Activated T-cell treated with anti-CD3 and anti-CD28 coated beads, Interleukin-2, amount 50 U/mL, for 4 hours (primary cell): Measurements from ENCODE around the gene SUFU. TPM values are rescaled to one million over a fixed set of nuclear protein-coding genes. Genes with fewer than 3 reads are reported as not detected.

ENCODE experiments used
- ATAC-seq, 2 donors: fragments of 200-7000 bp; cut with Tn5 transposase; one replicate each; pipeline ENCODE4 v1.10.0; 2021
- DNase-seq: peaks from one replicate; pipeline ENCODE4 v3.0.0-alpha.2; 2020
- H3K27me3 Mint-ChIP-seq: one replicate; pipeline ENCODE4 v1.8.0; 2021; ENCODE audit warnings: low read depth, mixed read lengths
- H3K36me3 Mint-ChIP-seq: one replicate; pipeline ENCODE4 v1.8.0; 2022; ENCODE audit warnings: mixed read lengths; ENCODE audit not compliant: insufficient read depth
- H3K4me1 Mint-ChIP-seq: one replicate; pipeline ENCODE4 v1.8.0; 2021; ENCODE audit warnings: low read depth, mixed read lengths
- H3K4me3 Mint-ChIP-seq: one replicate; pipeline ENCODE4 v1.8.0; 2021; ENCODE audit warnings: mild to moderate bottlenecking, moderate library complexity, mixed read lengths
- H3K9me3 Mint-ChIP-seq: one replicate; pipeline ENCODE4 v1.8.0; 2021; ENCODE audit warnings: mixed read lengths
- total RNA-seq, 3 donors: library from RNA; stranded (reverse); gene quantifications; one replicate each; pipeline ENCODE4 v1.2.1, GENCODE V29; 2021

SUFU gene
- total RNA-seq, 3 donors from 2014 or later: 8.7 to 8.8 (median 8.8) TPM

- peak overlapping the region; percentile 37 for H3K4me3 Mint-ChIP-seq
- H3K36me3 Mint-ChIP-seq: peaks cover 6% of the 10 kb centered on the region
These were observed 146.3 kb downstream of the SUFU start for GRCh38 chr10:102649797-102650654.

GRCh38 chr10:102650655-102651454 is 147.1 kb downstream of the SUFU start:
- H3K36me3 Mint-ChIP-seq: peaks cover 10% of the 10 kb centered on the region
- H3K4me1 Mint-ChIP-seq: peaks cover 75% of the 10 kb centered on the region
- peak overlapping the region; percentile 24 for H3K4me3 Mint-ChIP-seq
- H3K27me3 Mint-ChIP-seq: no peaks in the 10 kb centered on the region
- no peaks in the 10 kb centered on the region for H3K9me3 Mint-ChIP-seq
- no peak for ATAC-seq
- no peak for DNase-seq

More at GRCh38 chr10:102649797-102650654, 146.3 kb downstream of the SUFU start:
- no peak for ATAC-seq
- Mint-ChIP-seq H3K9me3 (no peaks in the 10 kb centered on the region), H3K4me1 (peaks cover 75% of the 10 kb centered on the region), H3K27me3 (no peaks in the 10 kb centered on the region)
- DNase-seq: no peak

GRCh38 chr10:102651455-102652169 is 147.8 kb downstream of the SUFU start:
- no peak for ATAC-seq
- Mint-ChIP-seq H3K4me1 (peaks cover 68% of the 10 kb centered on the region), H3K36me3 (peaks cover 10% of the 10 kb centered on the region), H3K9me3 (no peaks in the 10 kb centered on the region), H3K27me3 (no peaks in the 10 kb centered on the region), H3K4me3 (peak overlapping the region; percentile 24)
- no peak for DNase-seq

GRCh38 chr10:102652170-102652916 is 148.6 kb downstream of the SUFU start:
- H3K4me3 Mint-ChIP-seq: peak overlapping the region; percentile 54
- H3K36me3 Mint-ChIP-seq: peaks cover 12% of the 10 kb centered on the region
- no peak for DNase-seq
- H3K27me3 Mint-ChIP-seq: no peaks in the 10 kb centered on the region
- H3K4me1 Mint-ChIP-seq: peaks cover 63% of the 10 kb centered on the region
- peak in 1 of 2 donors; percentile 46 for ATAC-seq
- H3K9me3 Mint-ChIP-seq: no peaks in the 10 kb centered on the region

GRCh38 chr10:102653060-102653459 is 149.3 kb downstream of the SUFU start:
- Mint-ChIP-seq H3K4me1 (peaks cover 62% of the 10 kb centered on the region), H3K4me3 (no peak overlapping the region), H3K27me3 (no peaks in the 10 kb centered on the region), H3K36me3 (peaks cover 16% of the 10 kb centered on the region), H3K9me3 (no peaks in the 10 kb centered on the region)
- DNase-seq (no peak), ATAC-seq (no peak)

- H3K36me3 Mint-ChIP-seq: peaks cover 16% of the 10 kb centered on the region
- no peak for DNase-seq
- H3K9me3 Mint-ChIP-seq: no peaks in the 10 kb centered on the region
- H3K4me3 Mint-ChIP-seq: no peak overlapping the region
- H3K4me1 Mint-ChIP-seq: peaks cover 58% of the 10 kb centered on the region
- no peaks in the 10 kb centered on the region for H3K27me3 Mint-ChIP-seq
- ATAC-seq: no peak
These were observed 150.8 kb downstream of the SUFU start for GRCh38 chr10:102654566-102654965.

- peaks cover 59% of the 10 kb centered on the region for H3K4me1 Mint-ChIP-seq
- no peaks in the 10 kb centered on the region for H3K9me3 Mint-ChIP-seq
- no peaks in the 10 kb centered on the region for H3K27me3 Mint-ChIP-seq
- peaks cover 16% of the 10 kb centered on the region for H3K36me3 Mint-ChIP-seq
- H3K4me3 Mint-ChIP-seq: no peak overlapping the region
- ATAC-seq (no peak), DNase-seq (no peak)
These were observed 151.2 kb downstream of the SUFU start for GRCh38 chr10:102654969-102655368.

- Mint-ChIP-seq H3K4me3 (no peak overlapping the region), H3K4me1 (peaks cover 58% of the 10 kb centered on the region), H3K9me3 (no peaks in the 10 kb centered on the region), H3K27me3 (no peaks in the 10 kb centered on the region), H3K36me3 (peaks cover 16% of the 10 kb centered on the region)
- DNase-seq (no peak), ATAC-seq (no peak)
These were observed 152.3 kb downstream of the SUFU start for GRCh38 chr10:102656026-102656425.

GRCh38 chr10:102656791-102657371 is 153.1 kb downstream of the SUFU start:
- DNase-seq (no peak), ATAC-seq (no peak)
- Mint-ChIP-seq H3K9me3 (no peaks in the 10 kb centered on the region), H3K4me3 (no peak overlapping the region), H3K27me3 (no peaks in the 10 kb centered on the region), H3K4me1 (peaks cover 57% of the 10 kb centered on the region), H3K36me3 (peaks cover 16% of the 10 kb centered on the region)

GRCh38 chr10:102657451-102657850 is 153.7 kb downstream of the SUFU start:
- Mint-ChIP-seq H3K36me3 (peaks cover 16% of the 10 kb centered on the region), H3K4me1 (peaks cover 55% of the 10 kb centered on the region)

GRCh38 chr10:102657984-102658724 is 154.4 kb downstream of the SUFU start:
- DNase-seq (no peak), ATAC-seq (no peak)
- H3K4me1 Mint-ChIP-seq: peaks cover 49% of the 10 kb centered on the region
- H3K9me3 Mint-ChIP-seq: no peaks in the 10 kb centered on the region
- peaks cover 16% of the 10 kb centered on the region for H3K36me3 Mint-ChIP-seq
- no peak overlapping the region for H3K4me3 Mint-ChIP-seq
- H3K27me3 Mint-ChIP-seq: no peaks in the 10 kb centered on the region

More at GRCh38 chr10:102657451-102657850, 153.7 kb downstream of the SUFU start:
- DNase-seq (no peak), ATAC-seq (no peak)
- Mint-ChIP-seq H3K4me3 (no peak overlapping the region), H3K27me3 (no peaks in the 10 kb centered on the region), H3K9me3 (no peaks in the 10 kb centered on the region)

- Mint-ChIP-seq H3K36me3 (peaks cover 16% of the 10 kb centered on the region), H3K4me3 (no peak overlapping the region), H3K9me3 (no peaks in the 10 kb centered on the region), H3K27me3 (no peaks in the 10 kb centered on the region), H3K4me1 (peaks cover 43% of the 10 kb centered on the region)
- ATAC-seq: no peak
- no peak for DNase-seq
These were observed 155.0 kb downstream of the SUFU start for GRCh38 chr10:102658802-102659201.
